GM20431 (cell line): Measurements from ENCODE around the gene SIGLECL1.

Source experiments
- in situ Hi-C: fragments of 300-500 bp; cut with MseI, MboI; formaldehyde crosslinking; loops from one replicate; pipeline ENCODE4 v1.15.0; 2020; ENCODE audit warnings: low sequenced_read_pairs; ENCODE audit not compliant: unreplicated experiment

SIGLECL1 gene

GRCh38 chr19:51251468-51251820 is 564 bp downstream of the SIGLECL1 start:
- in situ Hi-C loops = no loop called here

GRCh38 chr19:51252306-51253079 is 1.6 kb downstream of the SIGLECL1 start:
- in situ Hi-C loops = no loop called here

- in situ Hi-C loops = no loop called here
Observed at GRCh38 chr19:51253088-51253806, 2.4 kb downstream of the SIGLECL1 start.

- in situ Hi-C loops = no loop called here
Observed at GRCh38 chr19:51256155-51256625, 5.3 kb downstream of the SIGLECL1 start.

GRCh38 chr19:51257471-51257870 is 6.6 kb downstream of the SIGLECL1 start:
- in situ Hi-C loops = no loop called here

- in situ Hi-C loops = no loop called here
Observed at GRCh38 chr19:51258165-51259160, 7.6 kb downstream of the SIGLECL1 start.

GRCh38 chr19:51259348-51260245 is 8.7 kb downstream of the SIGLECL1 start:
- in situ Hi-C loops = no loop called here

GRCh38 chr19:51263808-51264207 is 12.9 kb downstream of the SIGLECL1 start:
- in situ Hi-C loops = no loop called here

- in situ Hi-C loops = no loop called here
Observed at GRCh38 chr19:51271067-51271466, 20.2 kb downstream of the SIGLECL1 start.

- in situ Hi-C loops = no loop called here
Observed at GRCh38 chr19:51272183-51272810, 21.4 kb downstream of the SIGLECL1 start.

- in situ Hi-C loops = no loop called here
Observed at GRCh38 chr19:51274049-51274770, 23.3 kb downstream of the SIGLECL1 start.

GRCh38 chr19:51277112-51277511 is 26.2 kb downstream of the SIGLECL1 start:
- in situ Hi-C loops = no loop called here

- in situ Hi-C loops = no loop called here
Observed at GRCh38 chr19:51282335-51282734, 31.5 kb downstream of the SIGLECL1 start.

- in situ Hi-C loops = no loop called here
Observed at GRCh38 chr19:51285682-51286081, 34.8 kb downstream of the SIGLECL1 start.

GRCh38 chr19:51289635-51290034 is 38.8 kb downstream of the SIGLECL1 start:
- in situ Hi-C loops = no loop called here

- in situ Hi-C loops = no loop called here
Observed at GRCh38 chr19:51292971-51293370, 42.1 kb downstream of the SIGLECL1 start.

- in situ Hi-C loops = no loop called here
Observed at GRCh38 chr19:51293571-51294210, 42.8 kb downstream of the SIGLECL1 start.
